ENCODE results near the gene RBMS3.

GRCh38 chr3:29609328-29609811 lies 328.5 kb downstream of the RBMS3 start:
- TF ChIP-seq CTCF (IDR thresholded peaks at IDR 0.05; ENCODE audit: poor library complexity): no peak
- no peak for TF ChIP-seq EZH2 (IDR thresholded peaks at IDR 0.05; ENCODE audit: borderline replicate concordance)

All from hepatocyte (in vitro differentiated cells).